Measurements from ENCODE around the gene SEPTIN10. TPM values are rescaled to one million over a fixed set of nuclear protein-coding genes. Genes with fewer than 3 reads are reported as not detected.

Gene SEPTIN10
- total RNA-seq, 2 donors from 2014 or later, result 1.5 to 7.2 TPM

DNA sequence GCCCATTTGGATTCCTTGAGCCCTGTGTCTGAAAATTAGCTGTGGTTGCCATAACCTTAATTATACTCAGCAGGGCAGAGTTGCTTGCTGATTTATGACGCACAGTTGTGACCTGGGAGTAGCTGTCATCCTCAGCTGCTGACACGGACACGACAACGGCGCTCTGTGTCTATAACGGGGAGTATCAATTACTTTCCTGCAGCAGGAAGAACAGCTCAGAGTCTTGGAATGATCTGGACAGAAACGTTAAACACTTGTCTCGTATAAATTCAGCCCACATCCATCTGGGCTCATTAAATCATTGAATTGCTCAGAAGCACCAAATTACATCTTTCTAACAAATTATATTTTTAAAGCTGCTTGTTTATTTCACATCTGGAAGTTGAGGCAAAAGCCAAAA, 116.3 kb downstream of the SEPTIN10 start:
- ATAC-seq (replicated peaks in 1 of 2) (no peak), DNase-seq (no peak)
- Mint-ChIP-seq H3K27me3 (ENCODE audit: low read depth) (no peaks in the 10 kb centered on the region), H3K4me3 (no peak overlapping the region), H3K4me1 (ENCODE audit: low read depth) (no peaks in the 10 kb centered on the region), H3K27ac (no peak overlapping the region), H3K9me3 (peaks cover 0 to 2% of the 10 kb centered on the region in 2 donors), H3K36me3 (ENCODE audit: insufficient read depth in 2 of 2) (no peaks in the 10 kb centered on the region)

GRCh38 chr2:109494351-109494750, 119.4 kb downstream of the SEPTIN10 start:
- DNase-seq (no peak), ATAC-seq (replicated peaks in 1 of 2) (no peak)
- H3K36me3 Mint-ChIP-seq (ENCODE audit: insufficient read depth in 2 of 2), result no peaks in the 10 kb centered on the region
- no peaks in the 10 kb centered on the region for H3K4me1 Mint-ChIP-seq (ENCODE audit: low read depth)
- peaks cover 0 to 2% of the 10 kb centered on the region in 2 donors for H3K9me3 Mint-ChIP-seq
- H3K4me3 Mint-ChIP-seq, result no peak overlapping the region
- no peak overlapping the region for H3K27ac Mint-ChIP-seq
- no peaks in the 10 kb centered on the region for H3K27me3 Mint-ChIP-seq (ENCODE audit: low read depth)

DNA sequence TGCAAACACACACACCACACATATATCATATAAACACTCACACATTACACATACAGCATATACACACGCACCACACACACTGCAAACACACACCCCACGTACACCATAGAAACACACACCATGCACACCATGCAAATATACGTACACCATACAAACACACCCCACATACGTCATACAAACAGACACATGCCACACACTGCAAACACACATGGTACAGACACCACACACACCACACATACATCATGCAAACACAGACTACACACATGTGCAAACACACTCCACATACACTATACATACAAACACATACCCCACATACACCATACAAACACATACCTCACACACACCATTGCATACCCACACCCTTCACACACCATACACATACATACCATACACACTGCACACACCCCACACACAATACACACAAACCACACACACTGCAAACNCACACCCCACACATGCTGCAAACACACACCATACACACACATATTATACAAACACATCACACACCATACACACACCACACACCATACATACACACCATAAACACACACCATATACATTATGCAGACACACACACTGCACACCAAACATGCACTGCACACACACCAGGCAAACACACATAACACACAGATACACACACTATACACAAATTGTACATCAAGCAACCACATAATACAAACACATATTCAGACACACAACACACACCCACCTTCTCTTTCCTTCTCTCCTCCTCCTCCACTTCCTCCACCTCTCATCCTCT, 120.4 kb downstream of the SEPTIN10 start:
- H3K27me3 Mint-ChIP-seq (ENCODE audit: low read depth), result no peaks in the 10 kb centered on the region
- no peak overlapping the region for H3K27ac Mint-ChIP-seq
- no peaks in the 10 kb centered on the region for H3K36me3 Mint-ChIP-seq (ENCODE audit: insufficient read depth in 2 of 2)
- DNase-seq (no peak), ATAC-seq (replicated peaks in 1 of 2) (no peak)
- peaks cover 0 to 2% of the 10 kb centered on the region in 2 donors for H3K9me3 Mint-ChIP-seq
- no peaks in the 10 kb centered on the region for H3K4me1 Mint-ChIP-seq (ENCODE audit: low read depth)
- H3K4me3 Mint-ChIP-seq, result no peak overlapping the region

Other genes starting within 250 kb of the SEPTIN10 start
- 1 to 10 TPM in 1 of 2 donors, under 1 TPM in 1; 0.99 to 1.7 TPM for gene SOWAHC, start 398 bp upstream of the SEPTIN10 start, total RNA-seq
- 10 to 100 TPM; 53.2 to 65.1 TPM for gene RGPD5, start 180.3 kb upstream of the SEPTIN10 start, total RNA-seq